Suprapubic skin (tissue), 4 donors: Measurements from ENCODE around the gene CTSL. TPM values are rescaled to one million over a fixed set of nuclear protein-coding genes. Genes with fewer than 3 reads are reported as not detected.

Experiments used
- DNase-seq, 2 donors: peaks; one replicate each; pipeline ENCODE4 v3.0.0-alpha.2; 2019; ENCODE audit warnings: low spot score in 2 of 2
- H3K27ac ChIP-seq: fragments of 200-600 bp; sonication (generic); one replicate; pipeline ENCODE4 v1.5.1; 2019
- H3K27me3 ChIP-seq: fragments of 200-600 bp; sonication (generic); one replicate; pipeline ENCODE4 v1.5.1; 2019
- H3K36me3 ChIP-seq: fragments of 200-600 bp; sonication (generic); one replicate; pipeline ENCODE4 v1.5.1; 2019
- H3K4me1 ChIP-seq: fragments of 200-600 bp; sonication (generic); one replicate; pipeline ENCODE4 v1.5.1; 2019
- H3K4me3 ChIP-seq: fragments of 200-600 bp; sonication (generic); one replicate; pipeline ENCODE4 v1.5.1; 2019; ENCODE audit warnings: mild to moderate bottlenecking
- H3K9me3 ChIP-seq: fragments of 200-600 bp; sonication (generic); one replicate; pipeline ENCODE4 v1.5.1; 2019
- EP300 ChIP-seq: sonication (generic); formaldehyde crosslinking; IDR thresholded peaks from one replicate; pipeline ENCODE4 v1.6.1; 2017; ENCODE audit warnings: antibody characterized with exemption
- POLR2A ChIP-seq, 2 donors: fragments of 450-650 bp; IDR thresholded peaks; one replicate each; pipeline ENCODE4 v1.6.1; 2017; ENCODE audit warnings: antibody characterized with exemption in 2 of 2, mild to moderate bottlenecking in 2 of 2, moderate library complexity in 2 of 2
- POLR2AphosphoS5 ChIP-seq, 3 donors: sonication (generic); formaldehyde crosslinking; IDR thresholded peaks; one replicate each; pipeline ENCODE4 v1.6.1; 2017; ENCODE audit warnings: antibody characterized with exemption in 3 of 3
- WGBS: methylation state at CpG from one replicate; pipeline ENCODE4 v1.1.5; 2018; 5-methylcytosine and 5-hydroxymethylcytosine counted together
- total RNA-seq, 4 donors: library from RNA; depleted of rRNA; stranded (reverse); fragments of >200 nt; gene quantifications; one replicate each; pipeline ENCODE4 v1.1.0, GENCODE V29; 2016
- TF ChIP-seq, protein P1 (sequence below), 2 donors: fragments of 200-600 bp in 1 of 2; fragments of 450-650 bp in 1 of 2; sonication (generic) in 1 of 2; IDR thresholded peaks; one replicate each; pipeline ENCODE4 v1.5.1; 2016 to 2019; ENCODE audit warnings: antibody characterized with exemption in 2 of 2, mild to moderate bottlenecking in 1 of 2, moderate library complexity in 1 of 2

Gene CTSL
- total RNA-seq, 4 donors from 2014 or later = 24.6 to 36.8 (median 27.8) TPM

DNA sequence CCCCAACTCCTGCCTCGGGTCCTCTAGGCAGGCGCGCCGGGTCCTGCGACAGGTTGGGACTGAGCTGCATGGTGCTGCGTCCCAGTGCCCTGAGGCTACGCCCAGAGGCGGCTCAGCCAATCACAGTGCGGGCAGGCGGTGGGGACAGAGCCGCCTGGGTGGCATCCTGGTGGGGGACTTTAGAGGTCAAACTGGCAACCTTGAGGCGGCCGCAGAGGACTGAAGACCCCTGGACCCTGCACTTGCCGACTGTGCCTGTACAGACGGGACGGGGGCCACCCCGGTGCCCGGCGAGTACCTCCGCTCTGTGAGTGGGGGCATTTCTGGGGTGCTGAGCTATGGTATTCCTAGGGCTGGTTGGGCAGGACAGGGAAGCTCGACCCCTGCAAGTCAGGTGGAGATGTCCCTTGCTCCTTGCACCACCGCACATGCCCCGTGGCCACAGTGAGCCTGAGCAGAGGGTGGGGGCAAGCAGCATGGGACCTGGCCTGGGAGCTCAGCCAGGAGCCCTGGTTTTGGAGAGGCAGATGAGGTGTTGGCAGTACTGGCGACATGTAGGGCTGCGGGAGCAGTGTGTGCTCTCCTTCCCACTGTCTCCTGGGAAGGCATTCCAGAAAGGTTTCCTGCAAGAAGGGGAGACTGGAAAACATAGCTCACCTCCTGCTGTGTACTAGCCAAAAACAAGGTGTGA is 45.5 kb downstream of the CTSL start:
- H3K9me3 ChIP-seq = no peaks in the 10 kb centered on the region
- WGBS = 27% methylated on average over 3 of the region's 25 CpGs
- H3K36me3 ChIP-seq = no peaks in the 10 kb centered on the region
- no peak overlapping the region for H3K4me3 ChIP-seq
- H3K27me3 ChIP-seq = peaks cover 16% of the 10 kb centered on the region
- TF ChIP-seq, protein P1, sequence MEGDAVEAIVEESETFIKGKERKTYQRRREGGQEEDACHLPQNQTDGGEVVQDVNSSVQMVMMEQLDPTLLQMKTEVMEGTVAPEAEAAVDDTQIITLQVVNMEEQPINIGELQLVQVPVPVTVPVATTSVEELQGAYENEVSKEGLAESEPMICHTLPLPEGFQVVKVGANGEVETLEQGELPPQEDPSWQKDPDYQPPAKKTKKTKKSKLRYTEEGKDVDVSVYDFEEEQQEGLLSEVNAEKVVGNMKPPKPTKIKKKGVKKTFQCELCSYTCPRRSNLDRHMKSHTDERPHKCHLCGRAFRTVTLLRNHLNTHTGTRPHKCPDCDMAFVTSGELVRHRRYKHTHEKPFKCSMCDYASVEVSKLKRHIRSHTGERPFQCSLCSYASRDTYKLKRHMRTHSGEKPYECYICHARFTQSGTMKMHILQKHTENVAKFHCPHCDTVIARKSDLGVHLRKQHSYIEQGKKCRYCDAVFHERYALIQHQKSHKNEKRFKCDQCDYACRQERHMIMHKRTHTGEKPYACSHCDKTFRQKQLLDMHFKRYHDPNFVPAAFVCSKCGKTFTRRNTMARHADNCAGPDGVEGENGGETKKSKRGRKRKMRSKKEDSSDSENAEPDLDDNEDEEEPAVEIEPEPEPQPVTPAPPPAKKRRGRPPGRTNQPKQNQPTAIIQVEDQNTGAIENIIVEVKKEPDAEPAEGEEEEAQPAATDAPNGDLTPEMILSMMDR (IDR thresholded peaks at IDR 0.05) = no peak
- TF ChIP-seq POLR2A (IDR thresholded peaks at IDR 0.05) = no peak
- TF ChIP-seq EP300 = no peak
- no peak for TF ChIP-seq POLR2AphosphoS5 (IDR thresholded peaks at IDR 0.05)
- H3K4me1 ChIP-seq = peaks cover 3% of the 10 kb centered on the region
- H3K27ac ChIP-seq = no peak overlapping the region
- no peak for DNase-seq

DNA sequence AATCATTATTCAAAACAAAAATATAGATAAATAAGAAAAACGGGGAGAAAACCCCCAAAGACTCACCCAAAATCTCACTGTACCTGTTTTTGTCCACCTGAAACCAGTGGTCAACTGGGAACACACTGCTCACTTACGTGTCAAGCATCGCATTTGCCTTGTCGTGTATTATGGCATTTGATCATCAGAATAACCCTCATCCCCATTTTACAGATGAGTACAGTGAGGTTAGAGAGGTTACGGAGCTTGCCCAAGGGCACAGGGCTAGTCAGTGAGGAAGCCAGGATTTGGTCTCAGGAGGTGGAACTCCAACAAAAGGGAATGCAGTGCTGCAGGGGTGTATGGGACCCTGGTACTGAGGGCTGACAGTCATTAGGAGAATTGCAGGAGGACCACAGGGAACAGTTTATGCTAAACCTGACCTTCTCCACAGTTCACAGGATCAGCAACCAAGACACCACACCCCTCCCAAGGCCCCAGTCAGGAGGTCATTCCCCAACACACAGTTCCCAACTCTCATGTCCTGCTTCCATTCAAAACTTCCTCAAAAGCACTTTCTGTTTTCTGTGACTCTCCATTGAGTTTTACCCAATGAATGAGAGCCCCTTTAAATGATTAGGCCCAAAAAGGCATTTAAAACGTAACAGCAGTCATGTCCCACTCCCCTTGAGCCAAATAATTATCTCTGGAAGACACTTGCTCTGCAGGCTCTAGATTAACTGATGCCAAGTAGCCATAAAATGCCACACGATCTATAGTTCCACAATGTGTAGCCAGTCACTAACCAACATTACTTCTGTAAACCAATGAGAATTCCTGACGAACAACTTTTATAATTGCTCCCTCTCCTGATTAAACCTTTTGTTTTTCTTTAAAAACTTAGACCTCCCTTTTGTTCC is 50.8 kb downstream of the CTSL start:
- no peak overlapping the region for H3K4me3 ChIP-seq
- no peaks in the 10 kb centered on the region for H3K4me1 ChIP-seq
- H3K36me3 ChIP-seq = no peaks in the 10 kb centered on the region
- 81% methylated on average over 8 of the region's 8 CpGs for WGBS
- no peak overlapping the region for H3K27ac ChIP-seq
- peaks cover under 1% of the 10 kb centered on the region for H3K27me3 ChIP-seq
- no peak for DNase-seq
- TF ChIP-seq, protein P1 (IDR thresholded peaks at IDR 0.05) = no peak
- H3K9me3 ChIP-seq = no peaks in the 10 kb centered on the region

DNA sequence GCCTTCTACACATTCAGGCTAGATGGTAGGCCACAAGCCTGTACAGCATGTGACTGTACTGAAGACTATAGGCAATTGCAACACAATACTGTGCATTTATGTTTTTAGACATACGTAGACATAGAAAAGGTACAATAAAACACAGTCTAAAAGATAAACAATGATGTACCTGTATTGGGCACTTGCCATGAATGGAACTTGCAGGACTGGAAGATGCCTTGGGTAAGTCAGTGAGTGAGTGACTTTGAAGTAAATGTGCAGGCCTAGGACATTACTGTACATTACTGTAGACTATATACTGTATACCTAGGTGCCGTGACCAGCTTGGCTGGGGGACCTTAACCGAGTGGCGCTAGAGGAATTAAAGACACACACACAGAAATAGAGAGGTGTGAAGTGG is 53.1 kb downstream of the CTSL start:
- no peak for TF ChIP-seq POLR2A (IDR thresholded peaks at IDR 0.05)
- no peak for TF ChIP-seq EP300
- TF ChIP-seq POLR2AphosphoS5 (IDR thresholded peaks at IDR 0.05) = no peak
- TF ChIP-seq, protein P1 (IDR thresholded peaks at IDR 0.05) = no peak
- no peak overlapping the region for H3K4me3 ChIP-seq
- DNase-seq = no peak
- no peaks in the 10 kb centered on the region for H3K27me3 ChIP-seq
- no peak overlapping the region for H3K27ac ChIP-seq
- 95% methylated on average over 4 of the region's 4 CpGs for WGBS
- H3K9me3 ChIP-seq = no peaks in the 10 kb centered on the region
- H3K36me3 ChIP-seq = no peaks in the 10 kb centered on the region
- H3K4me1 ChIP-seq = no peaks in the 10 kb centered on the region

Other genes starting within 250 kb of the CTSL start
- gene DAPK1, start 228.3 kb upstream of the CTSL start, total RNA-seq = 10 to 100 TPM in 2 of 4 donors, 1 to 10 TPM in 2; 5.4 to 13.4 (median 9.8) TPM
- not detected for gene SPATA31E1, start 156.8 kb downstream of the CTSL start, total RNA-seq
- not detected for gene SPATA31C1, start 191.8 kb downstream of the CTSL start, total RNA-seq
- 10 to 100 TPM in 1 of 4 donors, 1 to 10 TPM in 3; 6.3 to 11.0 (median 8.2) TPM for gene CDK20, start 248.4 kb downstream of the CTSL start, total RNA-seq